Pancreas (tissue), 10 donors: ENCODE results near the gene DNTTIP2. TPM values are rescaled to one million over a fixed set of nuclear protein-coding genes. Genes with fewer than 3 reads are reported as not detected.

Experiments used
- ATAC-seq, 4 donors: fragments of 200-7000 bp; cut with Tn5 transposase; one replicate each; pipeline versions ENCODE4 v1.8.0 to v1.9.1; 2020; ENCODE audit warnings: mild to moderate bottlenecking in 4 of 4, moderate library complexity in 4 of 4
- DNase-seq, 6 donors: peaks; one replicate each; pipeline ENCODE4 v3.0.0-alpha.2; 2020
- FAIRE-seq: peaks from 2 replicates; lab custom pipeline; 2012; peaks lifted over from hg19 to GRCh38; lab: Jason Lieb, UNC
- H3K27ac ChIP-seq, 4 donors: fragments of 200-600 bp; sonication (generic); 1 replicate in 3 of 4; 2 replicates in 1 of 4; pipeline versions ENCODE4 v1.5.0 to v1.8.0; 2020
- H3K27me3 ChIP-seq, 4 donors: fragments of 200-600 bp; one replicate each; pipeline ENCODE4 v1.8.0; 2021
- H3K36me3 ChIP-seq, 3 donors: fragments of 200-600 bp; sonication (generic) in 1 of 3; one replicate each; pipeline versions ENCODE4 v1.5.0 to v1.8.0; 2020 to 2021
- H3K4me1 ChIP-seq, 3 donors: fragments of 200-600 bp; one replicate each; pipeline ENCODE4 v1.8.0; 2021
- H3K4me3 ChIP-seq, 4 donors: fragments of 200-600 bp; sonication (generic) in 2 of 4; one replicate each; pipeline versions ENCODE4 v1.5.0 to v1.8.0; 2020 to 2021
- H3K9me3 ChIP-seq, 4 donors: fragments of 200-600 bp; one replicate each; pipeline ENCODE4 v1.8.0; 2021
- WGBS, 2 donors: extraction: QIAGEN DNeasy Blood & Tissue Kit; methylation state at CpG; one replicate each; pipeline ENCODE4 v1.1.7; 2013; 5-methylcytosine and 5-hydroxymethylcytosine counted together
- intact Hi-C, 3 donors: fragments of 100-400 bp; cut with DNase I; formaldehyde crosslinking; loops; one replicate each; pipeline versions ENCODE4 v1.11.1 to v1.14.2; 2022
- polyA plus RNA-seq, 2 donors: library from polyadenylated mRNA; stranded (reverse); fragments of 200-250 nt; gene quantifications; one replicate each; pipeline ENCODE4 v1.2.3, GENCODE V29; 2013
- total RNA-seq, 6 donors: library from RNA; stranded (reverse); fragmentation: NEBNext Ultra II Directional in 4 of 6; extraction: Animal tissue kit (Norgen Biotek cat#: 25700) in 4 of 6; gene quantifications; one replicate each; pipeline versions ENCODE4 v1.2.1 to v1.2.4, GENCODE V29; 2021 to 2023
- TF ChIP-seq, protein P1 (sequence below), 4 donors: fragments of 200-600 bp; sonication (generic) in 3 of 4; IDR thresholded peaks; one replicate each; pipeline versions ENCODE4 v1.5.0 to v1.8.0; 2021; ENCODE audit warnings: antibody characterized with exemption in 4 of 4
- donor health status: healthy with polysubstance abuse.
- donor health status: DM: no; HTN: no; CAD: no; lungs with moderate emphysema.
- donor health status: DM: no; HTN: no; CAD: no.
- donor health status: control.
- donor health status: control.
- donor health status: Bipolar disorder and iron deficiency.
- donor health status: DM: yes; HTN: yes; CAD: no.
- donor health status: DM: no; HTN: no; CAD: no.
- donor health status: DM: no; HTN: no; CAD: no.
- donor health status: DM: yes; HTN: yes; CAD: no.

DNTTIP2 gene
- total and polyA plus RNA-seq, 8 donors: 15.7 to 39.2 (median 22.1) TPM

DNA sequence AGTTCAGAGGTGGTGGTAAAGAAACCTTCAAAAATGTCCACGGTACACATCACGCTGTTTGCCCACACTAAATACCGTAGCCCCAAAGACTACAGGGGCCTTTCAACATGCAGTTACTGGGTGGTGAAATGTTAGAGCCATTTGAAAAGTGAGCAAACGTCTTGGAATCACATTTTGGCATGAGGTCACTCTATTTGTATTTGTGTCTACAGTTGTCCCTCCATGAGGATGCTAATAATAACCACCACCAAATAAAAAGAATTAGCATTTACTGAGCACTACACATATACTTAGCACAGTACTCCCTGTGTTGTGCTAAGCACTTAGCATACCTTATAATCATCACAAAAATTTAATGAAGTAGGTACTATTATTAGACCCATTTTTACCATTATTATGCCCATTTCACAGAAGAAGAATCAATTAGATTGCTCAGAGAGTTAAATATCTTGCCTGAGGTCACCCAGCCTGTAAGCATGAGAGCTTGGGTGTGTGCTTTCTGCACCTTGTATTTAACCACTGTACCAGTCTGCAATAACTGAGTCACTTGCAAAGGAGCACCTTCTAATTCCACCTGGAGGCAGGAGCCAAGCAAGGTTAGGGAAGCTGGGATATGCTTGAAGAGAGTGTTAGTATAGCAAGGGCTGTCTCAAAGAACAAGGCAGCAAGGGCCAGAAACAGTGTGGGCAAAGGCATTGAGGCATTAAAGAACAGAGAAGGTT, 57.4 kb downstream of the DNTTIP2 start:
- Histone ChIP-seq H3K27ac (no peak overlapping the region), H3K9me3 (no peaks in the 10 kb centered on the region), H3K36me3 (no peaks in the 10 kb centered on the region), H3K4me3 (no peak overlapping the region), H3K27me3 (no peaks in the 10 kb centered on the region), H3K4me1 (no peaks in the 10 kb centered on the region)
- DNase-seq (no peak), FAIRE-seq (no peak), ATAC-seq (no peak)
- 88% methylated on average over 4 of the region's 4 CpGs for WGBS, 2 donors
- intact Hi-C loops: no loop called here
- TF ChIP-seq, protein P1, sequence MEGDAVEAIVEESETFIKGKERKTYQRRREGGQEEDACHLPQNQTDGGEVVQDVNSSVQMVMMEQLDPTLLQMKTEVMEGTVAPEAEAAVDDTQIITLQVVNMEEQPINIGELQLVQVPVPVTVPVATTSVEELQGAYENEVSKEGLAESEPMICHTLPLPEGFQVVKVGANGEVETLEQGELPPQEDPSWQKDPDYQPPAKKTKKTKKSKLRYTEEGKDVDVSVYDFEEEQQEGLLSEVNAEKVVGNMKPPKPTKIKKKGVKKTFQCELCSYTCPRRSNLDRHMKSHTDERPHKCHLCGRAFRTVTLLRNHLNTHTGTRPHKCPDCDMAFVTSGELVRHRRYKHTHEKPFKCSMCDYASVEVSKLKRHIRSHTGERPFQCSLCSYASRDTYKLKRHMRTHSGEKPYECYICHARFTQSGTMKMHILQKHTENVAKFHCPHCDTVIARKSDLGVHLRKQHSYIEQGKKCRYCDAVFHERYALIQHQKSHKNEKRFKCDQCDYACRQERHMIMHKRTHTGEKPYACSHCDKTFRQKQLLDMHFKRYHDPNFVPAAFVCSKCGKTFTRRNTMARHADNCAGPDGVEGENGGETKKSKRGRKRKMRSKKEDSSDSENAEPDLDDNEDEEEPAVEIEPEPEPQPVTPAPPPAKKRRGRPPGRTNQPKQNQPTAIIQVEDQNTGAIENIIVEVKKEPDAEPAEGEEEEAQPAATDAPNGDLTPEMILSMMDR (IDR thresholded peaks at IDR 0.05): no peak

DNA sequence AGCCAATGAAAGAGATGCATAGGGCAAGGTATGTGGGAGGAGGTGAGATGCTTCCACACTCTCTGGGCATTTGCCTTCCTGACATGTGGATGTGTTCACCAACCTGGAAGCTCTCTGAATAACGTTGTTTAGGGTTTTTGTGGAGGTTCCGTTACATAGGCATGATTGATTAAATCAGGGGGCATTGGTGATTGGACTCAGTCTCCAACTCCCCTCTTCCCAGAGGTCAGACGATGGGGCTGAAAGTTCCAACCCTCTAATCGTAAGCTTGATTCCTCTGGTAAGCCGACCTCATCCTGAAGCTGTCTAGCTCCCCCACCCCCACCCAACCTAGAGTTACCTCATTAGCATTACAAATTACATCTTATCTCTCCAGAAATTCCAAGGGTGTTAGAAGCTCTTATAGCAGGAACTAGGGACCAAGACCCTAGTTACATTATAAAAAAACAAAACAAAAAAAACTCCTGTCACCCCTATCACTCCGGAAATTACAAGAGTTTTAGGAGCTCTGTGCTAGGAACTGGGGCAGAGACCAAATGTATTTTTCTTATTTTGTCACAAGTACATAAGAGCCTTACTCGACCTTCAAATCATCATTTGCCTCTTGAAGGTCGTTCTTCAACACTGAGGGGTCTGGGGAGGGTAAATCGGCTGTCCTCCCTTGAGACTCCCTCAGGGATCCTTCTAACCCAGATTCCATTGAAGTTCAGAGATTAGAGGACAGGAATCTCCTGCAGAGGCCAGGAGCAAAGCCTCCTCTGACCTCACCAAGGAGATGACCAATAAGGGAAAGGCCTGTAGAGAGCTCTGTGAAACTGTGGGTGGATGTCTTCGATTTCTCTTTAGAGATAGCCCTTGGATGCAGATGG, 58.2 kb downstream of the DNTTIP2 start:
- Histone ChIP-seq H3K36me3 (no peaks in the 10 kb centered on the region), H3K4me1 (no peaks in the 10 kb centered on the region), H3K4me3 (no peak overlapping the region), H3K9me3 (no peaks in the 10 kb centered on the region), H3K27me3 (no peaks in the 10 kb centered on the region), H3K27ac (no peak overlapping the region)
- WGBS, 2 donors: 69 to 76% methylated on average over 10 of the region's 10 CpGs
- DNase-seq: no peak
- no peak for FAIRE-seq
- TF ChIP-seq, protein P1 (IDR thresholded peaks at IDR 0.05): no peak
- ATAC-seq: no peak
- intact Hi-C loops: no loop called here

DNA sequence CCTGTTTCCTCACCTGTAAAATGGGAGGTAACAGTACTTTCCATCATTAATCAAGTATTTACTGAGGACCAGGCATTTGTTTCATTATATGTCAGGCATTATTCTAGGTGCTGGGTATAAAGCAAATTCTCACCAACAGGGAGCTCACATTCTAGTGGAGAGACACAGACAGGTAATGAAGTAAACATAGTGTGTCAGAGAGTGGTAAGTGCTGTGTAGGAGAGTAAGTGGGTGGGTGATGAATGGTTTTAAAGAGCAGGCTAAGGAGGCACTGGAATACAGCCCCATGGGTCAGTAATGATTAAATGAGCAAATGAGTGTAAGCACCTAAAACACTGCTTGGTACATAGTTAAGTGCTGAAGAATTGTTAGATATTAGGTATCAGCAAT, 60.4 kb downstream of the DNTTIP2 start:
- Histone ChIP-seq H3K27ac (no peak overlapping the region), H3K36me3 (no peaks in the 10 kb centered on the region), H3K4me1 (no peaks in the 10 kb centered on the region), H3K4me3 (no peak overlapping the region), H3K9me3 (no peaks in the 10 kb centered on the region), H3K27me3 (no peaks in the 10 kb centered on the region)
- DNase-seq (no peak), ATAC-seq (no peak), FAIRE-seq (no peak)
- intact Hi-C loops: loop anchor here (10.0 kb wide), 2 partner anchors 194 to 384 kb away; no protein-coding TSS in a partner anchor
- TF ChIP-seq, protein P1 (IDR thresholded peaks at IDR 0.05): no peak

DNA sequence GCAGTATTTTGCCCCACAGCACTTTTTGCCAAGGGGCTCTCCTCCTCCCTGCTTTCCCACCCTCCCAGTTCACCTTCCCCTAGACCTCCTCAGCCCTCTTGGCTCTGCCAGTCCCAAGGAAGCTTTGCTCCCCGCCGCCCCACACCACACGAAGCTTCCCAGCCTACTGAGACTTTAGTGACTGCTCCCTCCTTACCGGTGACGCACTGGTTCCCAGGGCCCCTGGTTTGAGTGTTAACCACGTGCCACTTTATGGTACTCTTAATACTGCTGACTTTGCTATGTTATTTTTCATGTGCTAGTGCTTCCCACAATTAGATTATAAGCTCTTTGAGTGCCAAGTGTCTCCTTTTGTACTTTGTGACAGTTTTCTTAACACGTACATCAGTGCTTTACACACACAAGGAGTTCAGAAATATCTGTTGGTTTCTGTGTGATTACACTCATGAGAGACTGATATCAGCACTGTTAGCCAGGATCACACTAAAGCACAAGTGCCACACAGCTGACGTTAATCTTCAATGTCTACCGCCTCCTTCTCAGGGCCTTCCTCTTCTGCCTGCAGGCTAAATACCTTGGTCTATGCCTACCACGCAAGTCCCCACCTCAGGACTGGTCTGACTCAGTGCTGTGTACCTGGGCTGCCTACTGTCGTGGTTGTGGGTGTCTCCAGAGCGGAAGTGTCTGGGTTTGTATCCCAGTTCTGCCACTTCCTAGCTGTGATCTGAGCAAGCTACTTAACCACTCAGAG, 61.0 kb downstream of the DNTTIP2 start:
- no peaks in the 10 kb centered on the region for H3K27me3 ChIP-seq
- no peaks in the 10 kb centered on the region for H3K4me1 ChIP-seq
- H3K27ac ChIP-seq: no peak overlapping the region
- H3K9me3 ChIP-seq: no peaks in the 10 kb centered on the region
- 78 to 84% methylated on average over 12 of the region's 12 CpGs for WGBS, 2 donors
- FAIRE-seq (no peak), ATAC-seq (peak in 2 of 4 donors; percentile 13 to 23), DNase-seq (no peak)
- no peak overlapping the region for H3K4me3 ChIP-seq
- TF ChIP-seq, protein P1 (IDR thresholded peaks at IDR 0.05): no peak
- intact Hi-C loops: loop anchor here (10.0 kb wide), 2 partner anchors 193 to 383 kb away; no protein-coding TSS in a partner anchor
- H3K36me3 ChIP-seq: no peaks in the 10 kb centered on the region
